ENCODE results near the gene COMT. TPM values are rescaled to one million over a fixed set of nuclear protein-coding genes. Genes with fewer than 3 reads are reported as not detected.

The COMT gene
- total RNA-seq, 1 experiment from 2014 or later, result 72.0 TPM

DNA sequence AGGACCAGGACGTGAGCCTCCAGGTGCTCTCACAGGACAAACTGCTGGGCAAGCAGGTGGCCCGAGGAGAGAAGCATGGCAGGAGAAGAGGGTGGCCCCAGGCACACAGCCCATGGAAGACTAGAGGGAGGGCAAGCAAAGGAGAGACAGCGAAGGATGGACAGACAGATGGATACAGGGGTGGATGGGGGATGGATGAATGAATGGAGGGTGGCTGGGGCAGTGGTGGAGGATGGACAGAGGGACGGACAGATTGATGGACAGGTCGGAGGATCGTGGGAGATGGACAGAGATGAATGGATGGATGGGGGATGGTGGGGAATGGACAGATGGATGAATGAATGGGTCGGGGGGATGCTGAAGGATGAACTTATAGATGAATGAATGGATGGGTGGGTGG lies 52.4 kb downstream of the COMT start:
- DNase-seq, result no peak
- Histone ChIP-seq H3K9me3 (ENCODE audit: low read length) (no peaks in the 10 kb centered on the region), H4K20me1 (ENCODE audit: insufficient read depth, low read depth, low read length) (peaks cover 17% of the 10 kb centered on the region; the same call in 1 of the 2 replicates), H3K36me3 (ENCODE audit: insufficient read depth, low read length) (no peaks in the 10 kb centered on the region), H3K27me3 (ENCODE audit: low read length) (no peaks in the 10 kb centered on the region), H2AFZ (ENCODE audit: low read length) (no peak overlapping the region), H3K4me1 (ENCODE audit: low read length) (no peaks in the 10 kb centered on the region), H3K79me2 (ENCODE audit: low read length) (no peaks in the 10 kb centered on the region; the same call in 1 of the 2 replicates), H3K27ac (ENCODE audit: low read length) (no peak overlapping the region), H3K9me2 (replicated peaks; ENCODE audit: insufficient read depth, low read length) (no peaks in the 10 kb centered on the region), H3K4me3 (ENCODE audit: low read length) (no peak overlapping the region), H3K9ac (ENCODE audit: low read length) (no peak overlapping the region), H3K4me2 (ENCODE audit: low read depth, low read length, poor library complexity, severe bottlenecking) (no peak overlapping the region)

DNA sequence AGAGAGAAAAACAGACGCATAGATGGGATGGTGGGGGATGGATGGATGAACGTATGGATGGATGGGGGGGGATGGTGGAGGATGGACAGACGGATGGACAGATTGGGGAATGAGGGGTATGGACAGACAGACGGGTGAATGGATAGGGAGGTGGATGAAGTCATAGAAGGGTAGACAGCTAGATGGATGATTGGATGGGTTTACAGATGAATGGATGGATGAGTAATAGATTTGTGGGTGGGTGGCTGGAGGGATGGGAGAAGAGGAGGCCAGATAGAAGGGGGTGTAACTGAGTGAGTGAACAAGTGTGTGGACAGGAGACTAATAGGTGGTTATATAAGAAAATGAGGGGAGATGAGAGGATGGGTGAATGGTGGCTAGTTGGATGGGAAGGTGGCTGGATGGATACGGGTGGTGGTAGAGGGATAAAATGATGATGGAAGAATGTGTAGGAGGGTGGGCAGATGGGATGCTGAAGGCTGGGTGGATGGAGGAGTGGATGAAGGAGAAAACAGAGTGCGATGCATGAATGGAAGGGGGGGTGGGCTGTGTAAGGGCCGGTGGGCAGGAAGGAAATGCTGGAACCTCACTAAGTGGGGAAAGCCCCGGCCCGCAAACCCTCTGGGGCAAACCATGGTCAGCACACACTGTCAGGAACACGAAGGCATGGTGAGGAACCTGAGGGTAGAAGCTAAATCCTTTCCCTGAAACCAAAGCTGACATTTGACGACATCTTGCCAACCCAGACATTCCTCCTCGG lies 53.5 kb downstream of the COMT start:
- no peaks in the 10 kb centered on the region for H3K9me2 ChIP-seq (replicated peaks; ENCODE audit: insufficient read depth, low read length)
- no peak overlapping the region for H3K4me3 ChIP-seq (ENCODE audit: low read length)
- H3K36me3 ChIP-seq (ENCODE audit: insufficient read depth, low read length), result no peaks in the 10 kb centered on the region
- H3K9me3 ChIP-seq (ENCODE audit: low read length), result no peaks in the 10 kb centered on the region
- H3K79me2 ChIP-seq (ENCODE audit: low read length), result no peaks in the 10 kb centered on the region; the same call in 1 of the 2 replicates
- no peak overlapping the region for H3K27ac ChIP-seq (ENCODE audit: low read length)
- no peak for DNase-seq
- H2AFZ ChIP-seq (ENCODE audit: low read length), result no peak overlapping the region
- no peak overlapping the region for H3K4me2 ChIP-seq (ENCODE audit: low read depth, low read length, poor library complexity, severe bottlenecking)
- H3K4me1 ChIP-seq (ENCODE audit: low read length), result no peaks in the 10 kb centered on the region
- no peaks in the 10 kb centered on the region for H3K27me3 ChIP-seq (ENCODE audit: low read length)
- no peak overlapping the region for H3K9ac ChIP-seq (ENCODE audit: low read length)
- peaks cover 17% of the 10 kb centered on the region; the same call in 1 of the 2 replicates for H4K20me1 ChIP-seq (ENCODE audit: insufficient read depth, low read depth, low read length)

DNA sequence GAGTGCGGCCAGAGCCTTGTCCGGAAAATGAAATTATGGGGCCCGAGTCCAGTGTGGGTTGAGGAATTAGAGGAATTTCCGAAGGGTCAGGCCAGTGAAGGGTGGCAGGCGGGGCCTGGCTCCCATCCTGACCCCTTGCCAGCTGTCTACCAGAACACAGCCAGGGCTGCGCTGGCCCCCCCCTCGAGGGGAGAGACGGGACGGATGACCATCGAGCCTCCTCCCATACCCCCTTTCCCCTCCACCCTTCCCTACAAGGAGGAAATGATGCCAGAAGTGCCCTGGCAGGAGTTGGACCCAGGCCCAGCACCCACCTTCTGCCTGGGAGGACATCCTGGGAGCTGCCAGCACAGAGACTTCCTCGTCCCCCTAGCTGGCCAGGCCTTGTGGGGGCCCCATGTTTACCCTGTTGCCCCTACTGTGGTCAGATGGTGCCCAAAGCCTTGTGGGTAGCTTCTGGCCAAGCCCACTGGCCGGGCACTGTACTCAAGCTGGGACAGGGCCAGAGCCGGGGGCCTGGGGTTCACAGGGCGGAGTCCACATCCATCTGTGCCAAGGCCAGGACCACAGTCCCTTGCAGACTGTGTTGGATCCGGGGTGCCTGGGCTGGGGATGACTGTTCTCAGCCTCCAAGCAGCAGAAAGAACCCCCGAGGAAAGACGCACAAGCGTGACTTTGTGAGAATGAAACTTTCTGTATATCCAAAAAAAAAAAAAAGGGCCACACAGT lies 54.2 kb downstream of the COMT start:
- no peaks in the 10 kb centered on the region for H3K36me3 ChIP-seq (ENCODE audit: insufficient read depth, low read length)
- H4K20me1 ChIP-seq (ENCODE audit: insufficient read depth, low read depth, low read length), result peaks cover 17% of the 10 kb centered on the region; the same call in 1 of the 2 replicates
- no peaks in the 10 kb centered on the region for H3K4me1 ChIP-seq (ENCODE audit: low read length)
- H3K79me2 ChIP-seq (ENCODE audit: low read length), result no peaks in the 10 kb centered on the region; the same call in 1 of the 2 replicates
- no peak overlapping the region for H3K27ac ChIP-seq (ENCODE audit: low read length)
- H3K27me3 ChIP-seq (ENCODE audit: low read length), result no peaks in the 10 kb centered on the region
- no peak for DNase-seq
- H3K9ac ChIP-seq (ENCODE audit: low read length), result no peak overlapping the region
- H2AFZ ChIP-seq (ENCODE audit: low read length), result no peak overlapping the region
- H3K4me2 ChIP-seq (ENCODE audit: low read depth, low read length, poor library complexity, severe bottlenecking), result no peak overlapping the region
- H3K4me3 ChIP-seq (ENCODE audit: low read length), result no peak overlapping the region
- H3K9me3 ChIP-seq (ENCODE audit: low read length), result no peaks in the 10 kb centered on the region
- no peaks in the 10 kb centered on the region for H3K9me2 ChIP-seq (replicated peaks; ENCODE audit: insufficient read depth, low read length)

DNA sequence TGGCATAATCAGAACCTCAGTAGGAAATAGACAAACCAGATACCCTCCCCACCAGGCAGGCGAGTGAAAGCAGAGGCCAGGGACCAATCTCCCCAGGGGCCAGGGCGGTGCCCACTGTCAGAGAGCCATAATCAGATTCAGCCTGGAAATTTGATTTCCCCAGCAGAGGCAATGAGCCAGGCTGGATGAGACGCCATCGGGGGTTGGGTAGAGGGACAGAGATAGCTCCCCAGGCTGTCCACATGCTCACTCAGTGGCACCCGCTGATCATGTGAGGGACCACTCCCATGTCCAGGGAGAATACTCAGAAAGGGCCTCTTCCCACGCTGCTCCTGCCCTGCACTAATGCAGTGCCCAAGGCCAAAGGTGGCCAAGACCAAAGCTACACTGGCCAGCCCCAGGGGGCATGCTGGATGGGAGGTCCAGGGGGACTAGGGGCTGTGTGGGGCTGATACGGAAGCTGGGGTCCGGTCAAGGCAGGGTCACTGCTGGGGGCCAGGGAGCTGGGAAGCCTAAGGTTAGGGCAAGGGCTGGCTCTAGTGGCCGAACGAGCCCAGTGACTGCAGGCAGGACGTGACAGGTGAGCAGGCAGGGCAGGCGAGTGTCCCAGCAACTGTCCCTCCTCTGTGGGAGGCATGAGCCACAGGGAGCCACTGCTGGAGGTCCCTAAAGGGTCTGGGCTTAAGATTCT lies 55.3 kb downstream of the COMT start:
- H3K27ac ChIP-seq (ENCODE audit: low read length), result no peak overlapping the region
- DNase-seq, result no peak
- H3K9me3 ChIP-seq (ENCODE audit: low read length), result no peaks in the 10 kb centered on the region
- no peak overlapping the region for H2AFZ ChIP-seq (ENCODE audit: low read length)
- no peaks in the 10 kb centered on the region for H3K27me3 ChIP-seq (ENCODE audit: low read length)
- H3K9me2 ChIP-seq (replicated peaks; ENCODE audit: insufficient read depth, low read length), result no peaks in the 10 kb centered on the region
- no peaks in the 10 kb centered on the region for H3K36me3 ChIP-seq (ENCODE audit: insufficient read depth, low read length)
- H4K20me1 ChIP-seq (ENCODE audit: insufficient read depth, low read depth, low read length), result peaks cover 17% of the 10 kb centered on the region; the same call in 1 of the 2 replicates
- no peak overlapping the region for H3K4me3 ChIP-seq (ENCODE audit: low read length)
- no peaks in the 10 kb centered on the region; the same call in 1 of the 2 replicates for H3K79me2 ChIP-seq (ENCODE audit: low read length)
- H3K9ac ChIP-seq (ENCODE audit: low read length), result no peak overlapping the region
- no peaks in the 10 kb centered on the region for H3K4me1 ChIP-seq (ENCODE audit: low read length)
- no peak overlapping the region for H3K4me2 ChIP-seq (ENCODE audit: low read depth, low read length, poor library complexity, severe bottlenecking)

DNA sequence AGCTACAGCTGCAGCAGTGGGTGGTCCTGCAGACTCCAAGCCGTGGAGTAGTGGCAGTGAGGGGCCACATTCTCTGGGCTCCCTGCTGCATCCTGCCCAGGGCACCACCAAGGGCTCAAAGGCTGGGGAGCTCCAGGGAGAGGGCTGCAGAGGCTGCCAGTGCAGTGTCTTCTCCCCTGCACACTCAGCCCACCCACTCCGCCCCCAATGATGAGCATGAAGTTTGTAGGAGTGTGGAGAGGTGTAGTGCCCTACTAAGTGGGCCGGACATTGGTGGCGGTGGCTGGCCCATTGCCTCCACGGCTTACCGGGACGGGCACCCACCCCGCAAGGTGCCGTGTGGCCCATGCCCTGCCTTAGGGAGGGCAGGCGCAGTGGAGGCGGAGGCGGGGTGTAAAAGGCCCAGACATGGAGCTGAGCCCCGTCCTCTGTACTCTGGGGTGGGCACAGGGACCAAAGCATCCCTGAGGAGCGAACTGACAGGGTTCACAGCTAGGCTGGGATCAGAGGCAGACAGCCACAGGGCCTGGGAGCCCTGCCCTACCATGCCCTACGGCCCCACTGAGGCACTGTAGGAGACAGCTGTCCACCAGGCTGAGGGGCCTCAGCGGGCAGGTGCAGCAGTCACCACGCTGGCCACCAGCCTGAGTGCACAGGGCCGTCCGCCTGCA lies 56.1 kb downstream of the COMT start:
- Histone ChIP-seq H4K20me1 (ENCODE audit: insufficient read depth, low read depth, low read length) (peaks cover 17% of the 10 kb centered on the region; the same call in 1 of the 2 replicates), H3K79me2 (ENCODE audit: low read length) (no peaks in the 10 kb centered on the region; the same call in 1 of the 2 replicates), H3K9me3 (ENCODE audit: low read length) (no peaks in the 10 kb centered on the region), H3K9ac (ENCODE audit: low read length) (no peak overlapping the region), H3K9me2 (replicated peaks; ENCODE audit: insufficient read depth, low read length) (no peaks in the 10 kb centered on the region), H3K27me3 (ENCODE audit: low read length) (no peaks in the 10 kb centered on the region), H3K4me1 (ENCODE audit: low read length) (no peaks in the 10 kb centered on the region), H3K4me3 (ENCODE audit: low read length) (no peak overlapping the region), H2AFZ (ENCODE audit: low read length) (no peak overlapping the region), H3K36me3 (ENCODE audit: insufficient read depth, low read length) (no peaks in the 10 kb centered on the region), H3K27ac (ENCODE audit: low read length) (no peak overlapping the region), H3K4me2 (ENCODE audit: low read depth, low read length, poor library complexity, severe bottlenecking) (no peak overlapping the region)
- DNase-seq, result no peak

DNA sequence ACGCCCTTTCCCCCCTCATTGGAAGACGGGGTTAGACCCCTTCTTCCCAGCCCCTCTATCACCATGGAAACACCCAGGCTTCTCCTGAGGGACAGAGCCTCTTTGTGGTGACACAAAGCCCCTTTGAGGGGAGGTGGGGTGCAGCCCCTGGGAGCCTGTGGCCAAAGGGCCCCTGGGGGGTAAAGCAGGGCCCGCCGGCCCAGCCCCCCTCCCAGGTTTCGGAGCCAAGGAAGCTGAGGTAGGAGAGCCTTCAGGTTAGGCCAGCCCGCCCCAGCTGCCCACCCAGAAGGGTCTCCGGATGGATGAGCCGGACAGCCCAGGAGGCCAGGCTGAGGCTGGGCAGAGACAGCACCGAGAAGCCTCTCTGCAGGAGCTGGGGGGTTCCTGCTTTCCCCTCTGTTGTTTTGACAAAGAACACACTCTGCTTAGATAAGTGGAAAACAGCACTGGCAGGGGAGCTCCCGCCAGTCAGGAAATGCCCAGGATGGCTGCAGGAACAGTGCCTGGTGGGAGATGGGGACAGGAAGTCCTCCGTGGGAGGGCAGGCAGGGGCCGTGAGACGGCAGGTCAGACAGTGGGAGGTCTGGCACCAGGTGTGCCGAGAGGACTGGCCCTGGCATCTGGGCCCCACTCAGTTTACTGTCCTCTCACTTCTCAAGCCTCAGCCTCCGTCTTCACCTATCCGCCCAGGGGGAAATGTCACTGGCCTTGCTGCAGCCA lies 56.8 kb downstream of the COMT start:
- Histone ChIP-seq H2AFZ (ENCODE audit: low read length) (no peak overlapping the region), H3K4me1 (ENCODE audit: low read length) (no peaks in the 10 kb centered on the region), H3K4me3 (ENCODE audit: low read length) (no peak overlapping the region), H3K79me2 (ENCODE audit: low read length) (no peaks in the 10 kb centered on the region; the same call in 1 of the 2 replicates), H3K9me2 (replicated peaks; ENCODE audit: insufficient read depth, low read length) (no peaks in the 10 kb centered on the region), H4K20me1 (ENCODE audit: insufficient read depth, low read depth, low read length) (peaks cover 15% of the 10 kb centered on the region; the same call in 1 of the 2 replicates), H3K4me2 (ENCODE audit: low read depth, low read length, poor library complexity, severe bottlenecking) (no peak overlapping the region), H3K36me3 (ENCODE audit: insufficient read depth, low read length) (peaks cover 5% of the 10 kb centered on the region; the same call in 1 of the 2 replicates), H3K9ac (ENCODE audit: low read length) (no peak overlapping the region), H3K9me3 (ENCODE audit: low read length) (peaks cover 3% of the 10 kb centered on the region), H3K27me3 (ENCODE audit: low read length) (no peaks in the 10 kb centered on the region), H3K27ac (ENCODE audit: low read length) (no peak overlapping the region)
- DNase-seq, result no peak

DNA sequence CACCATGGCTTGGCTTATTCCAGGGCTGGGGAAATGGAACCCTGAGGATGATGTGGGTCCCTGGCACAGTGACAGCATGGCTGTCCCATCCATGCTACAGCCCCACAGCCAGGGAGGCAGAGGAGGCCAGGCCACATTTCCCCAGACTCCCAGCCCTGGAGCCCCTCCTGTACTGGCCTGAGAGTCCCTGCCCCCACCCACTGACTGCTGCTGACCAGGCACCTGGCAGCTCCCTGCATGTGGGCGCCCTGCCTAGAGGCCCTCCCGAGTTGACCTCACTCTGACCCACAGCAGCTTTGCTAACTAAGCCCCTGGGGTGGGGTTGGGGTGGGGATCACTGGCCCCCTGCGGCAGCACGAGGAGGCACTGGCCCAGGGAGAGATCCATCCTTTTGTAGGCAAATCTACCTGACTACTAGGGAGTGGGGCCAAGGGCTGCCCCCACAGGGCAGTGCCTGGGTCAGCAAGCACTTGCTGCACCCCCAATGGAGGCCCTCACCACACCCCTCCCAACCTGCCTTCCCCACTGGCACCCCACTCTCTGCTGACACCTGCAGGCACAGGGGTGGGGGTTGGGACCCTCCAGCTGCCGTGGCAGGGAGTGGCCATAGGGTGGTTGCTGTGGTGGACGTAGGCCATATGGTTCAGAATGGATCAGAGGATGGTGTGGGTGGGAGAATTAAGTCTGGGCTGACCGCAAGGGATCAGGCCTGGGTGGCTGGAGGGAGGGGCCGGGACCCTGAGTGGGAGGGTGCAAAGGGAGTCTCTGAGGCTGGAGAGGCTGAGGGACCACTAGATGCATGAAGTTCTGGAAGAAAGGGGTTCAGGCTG lies 57.6 kb downstream of the COMT start:
- no peaks in the 10 kb centered on the region for H3K79me2 ChIP-seq (ENCODE audit: low read length)
- no peak overlapping the region for H3K4me2 ChIP-seq (ENCODE audit: low read depth, low read length, poor library complexity, severe bottlenecking)
- H3K4me1 ChIP-seq (ENCODE audit: low read length), result no peaks in the 10 kb centered on the region
- peaks cover 8% of the 10 kb centered on the region for H3K36me3 ChIP-seq (ENCODE audit: insufficient read depth, low read length)
- H2AFZ ChIP-seq (ENCODE audit: low read length), result no peak overlapping the region
- H4K20me1 ChIP-seq (ENCODE audit: insufficient read depth, low read depth, low read length), result peaks cover 12% of the 10 kb centered on the region; the same call in 1 of the 2 replicates
- H3K27me3 ChIP-seq (ENCODE audit: low read length), result no peaks in the 10 kb centered on the region
- no peaks in the 10 kb centered on the region for H3K9me2 ChIP-seq (replicated peaks; ENCODE audit: insufficient read depth, low read length)
- no peak overlapping the region for H3K9ac ChIP-seq (ENCODE audit: low read length)
- peaks cover 11% of the 10 kb centered on the region for H3K9me3 ChIP-seq (ENCODE audit: low read length)
- DNase-seq, result no peak
- no peak overlapping the region for H3K27ac ChIP-seq (ENCODE audit: low read length)
- no peak overlapping the region for H3K4me3 ChIP-seq (ENCODE audit: low read length)

All from Karpas-422 (cell line).